HG03442 (cell line): ENCODE results near the gene UTP18.
"Not testable (repeated sequence)": the region's sequence is repeated elsewhere in the genome, so short reads cannot be mapped to it uniquely, and the experiment has no call there.

Experiments used
- ATAC-seq: cut with Tn5 transposase; IDR thresholded peaks from one replicate; pipeline ENCODE4 v1.9.1; 2021; ENCODE audit warnings: mild to moderate bottlenecking, moderate library complexity; ENCODE audit not compliant: unreplicated experiment

The UTP18 gene

GRCh38 chr17:51260237-51261023 lies at the start of gene UTP18:
Gene UTP18 (plus strand): TSS chr17:51260546. CDS start chr17:51260585, 39 bp downstream.
- ATAC-seq: peak; percentile 66

- ATAC-seq: no peak
These were observed 45.4 kb upstream of the UTP18 start for GRCh38 chr17:51214920-51215319.

- ATAC-seq: no peak
These were observed 42.4 kb upstream of the UTP18 start for GRCh38 chr17:51217946-51218345.

- no peak for ATAC-seq
These were observed 39.0 kb upstream of the UTP18 start for GRCh38 chr17:51221322-51221721.

- ATAC-seq: no peak
These were observed 35.7 kb upstream of the UTP18 start for GRCh38 chr17:51224402-51225262.

- not testable (repeated sequence) for ATAC-seq
These were observed 34.8 kb upstream of the UTP18 start for GRCh38 chr17:51225523-51225922.

GRCh38 chr17:51228161-51228560 lies 32.2 kb upstream of the UTP18 start:
- no peak for ATAC-seq

- no peak for ATAC-seq
These were observed 30.5 kb upstream of the UTP18 start for GRCh38 chr17:51229889-51230288.

- no peak for ATAC-seq
These were observed 30.0 kb upstream of the UTP18 start for GRCh38 chr17:51230306-51230705.

GRCh38 chr17:51231999-51232398 lies 28.3 kb upstream of the UTP18 start:
- ATAC-seq: no peak

- ATAC-seq: no peak
These were observed 26.2 kb upstream of the UTP18 start for GRCh38 chr17:51234162-51234561.

GRCh38 chr17:51238255-51238887 lies 22.0 kb upstream of the UTP18 start:
- ATAC-seq: peak; percentile 83

- no peak for ATAC-seq
These were observed 20.1 kb upstream of the UTP18 start for GRCh38 chr17:51240275-51240674.

GRCh38 chr17:51244041-51244440 lies 16.3 kb upstream of the UTP18 start:
- ATAC-seq: no peak

GRCh38 chr17:51245535-51245934 lies 14.8 kb upstream of the UTP18 start:
- no peak for ATAC-seq

- no peak for ATAC-seq
These were observed 10.0 kb upstream of the UTP18 start for GRCh38 chr17:51250314-51250840.

GRCh38 chr17:51251010-51251409 lies 9.3 kb upstream of the UTP18 start:
- no peak for ATAC-seq

- no peak for ATAC-seq
These were observed 4.7 kb upstream of the UTP18 start for GRCh38 chr17:51255673-51256072.

GRCh38 chr17:51256101-51256500 lies 4.2 kb upstream of the UTP18 start:
- no peak for ATAC-seq

GRCh38 chr17:51257150-51258081 lies 2.9 kb upstream of the UTP18 start:
- no peak for ATAC-seq
